ENCODE results near the gene HSD11B1L. TPM values are rescaled to one million over a fixed set of nuclear protein-coding genes. Genes with fewer than 3 reads are reported as not detected.

Gene HSD11B1L
- total RNA-seq, 1 experiment from 2014 or later: 10.9 TPM

DNA sequence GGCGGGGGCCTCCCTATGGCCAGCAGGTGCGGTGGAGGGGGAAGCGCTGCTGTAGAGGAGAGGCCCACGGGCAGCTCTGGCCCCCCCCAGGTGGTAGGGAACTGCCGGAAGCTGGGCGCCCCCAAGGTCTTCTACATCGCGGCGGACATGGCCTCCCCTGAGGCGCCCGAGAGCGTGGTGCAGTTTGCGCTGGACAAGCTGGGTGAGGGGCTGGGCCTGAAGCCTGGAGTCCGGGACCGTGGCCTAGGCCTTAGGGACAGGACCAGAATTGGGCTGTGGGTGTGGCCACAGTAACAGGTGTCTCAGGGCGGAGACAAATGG lies 5.5 kb downstream of the HSD11B1L start:
- H3K4me3 ChIP-seq (ENCODE audit: low read length): peak overlapping the region; percentile 71
- peaks cover 10% of the 10 kb centered on the region for H4K20me1 ChIP-seq (ENCODE audit: low read length)
- ATAC-seq: no peak
- no TSS peak for BruUV-seq (replicated peaks)
- no peak overlapping the region for H3K9ac ChIP-seq (ENCODE audit: low read length)
- peaks cover 12% of the 10 kb centered on the region for H3K79me2 ChIP-seq (ENCODE audit: low read length)
- H3K9me3 ChIP-seq (ENCODE audit: low read length): no peaks in the 10 kb centered on the region
- H3K36me3 ChIP-seq (ENCODE audit: low read depth, low read length): peaks cover 7% of the 10 kb centered on the region
- ChIA-PET CTCF (interaction anchor here (0.6 to 1.5 kb wide), 2 partner anchors 64 to 944 kb away, joined by 5 read pairs; partner anchors contain the start of gene SAFB2), POLR2A (ENCODE audit: unreplicated experiment) (interaction anchor here (0.5 to 0.9 kb wide), 3 partner anchors 32 to 218 kb away, joined by 5 to 7 read pairs (median 6); partner anchors contain the start of genes LONP1 and VMAC)
- TF ChIP-seq, protein P1, sequence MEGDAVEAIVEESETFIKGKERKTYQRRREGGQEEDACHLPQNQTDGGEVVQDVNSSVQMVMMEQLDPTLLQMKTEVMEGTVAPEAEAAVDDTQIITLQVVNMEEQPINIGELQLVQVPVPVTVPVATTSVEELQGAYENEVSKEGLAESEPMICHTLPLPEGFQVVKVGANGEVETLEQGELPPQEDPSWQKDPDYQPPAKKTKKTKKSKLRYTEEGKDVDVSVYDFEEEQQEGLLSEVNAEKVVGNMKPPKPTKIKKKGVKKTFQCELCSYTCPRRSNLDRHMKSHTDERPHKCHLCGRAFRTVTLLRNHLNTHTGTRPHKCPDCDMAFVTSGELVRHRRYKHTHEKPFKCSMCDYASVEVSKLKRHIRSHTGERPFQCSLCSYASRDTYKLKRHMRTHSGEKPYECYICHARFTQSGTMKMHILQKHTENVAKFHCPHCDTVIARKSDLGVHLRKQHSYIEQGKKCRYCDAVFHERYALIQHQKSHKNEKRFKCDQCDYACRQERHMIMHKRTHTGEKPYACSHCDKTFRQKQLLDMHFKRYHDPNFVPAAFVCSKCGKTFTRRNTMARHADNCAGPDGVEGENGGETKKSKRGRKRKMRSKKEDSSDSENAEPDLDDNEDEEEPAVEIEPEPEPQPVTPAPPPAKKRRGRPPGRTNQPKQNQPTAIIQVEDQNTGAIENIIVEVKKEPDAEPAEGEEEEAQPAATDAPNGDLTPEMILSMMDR (conservative IDR thresholded peaks at IDR 0.05; ENCODE audit: low read depth, low read length): no peak
- TF ChIP-seq EZH2phosphoT487 (IDR thresholded peaks at IDR 0.05; ENCODE audit: borderline replicate concordance, low read length): no peak
- TF ChIP-seq EZH2 (IDR thresholded peaks at IDR 0.05; ENCODE audit: low read length, unreplicated experiment): no peak
- peak overlapping the region; percentile 91 for H3K4me2 ChIP-seq (ENCODE audit: low read length)
- no peaks in the 10 kb centered on the region for H3F3A ChIP-seq (ENCODE audit: low read length, unreplicated experiment)
- no peaks in the 10 kb centered on the region for H3K9me2 ChIP-seq (replicated peaks; ENCODE audit: low read length)
- intact Hi-C loops (cut with micrococcal nuclease): loop anchor here (10.0 kb wide), 2 partner anchors 109 to 1849 kb away; partner anchors contain the start of genes DUS3L and PNPLA6
- no peak overlapping the region for H3K27ac ChIP-seq (ENCODE audit: low read length)
- no peaks in the 10 kb centered on the region for H3K27me3 ChIP-seq (ENCODE audit: low read length)
- no peak for DNase-seq
- peak overlapping the region; percentile 92 for H2AFZ ChIP-seq (ENCODE audit: low read length)
- H3K4me1 ChIP-seq (ENCODE audit: insufficient read depth, low read length): no peaks in the 10 kb centered on the region

DNA sequence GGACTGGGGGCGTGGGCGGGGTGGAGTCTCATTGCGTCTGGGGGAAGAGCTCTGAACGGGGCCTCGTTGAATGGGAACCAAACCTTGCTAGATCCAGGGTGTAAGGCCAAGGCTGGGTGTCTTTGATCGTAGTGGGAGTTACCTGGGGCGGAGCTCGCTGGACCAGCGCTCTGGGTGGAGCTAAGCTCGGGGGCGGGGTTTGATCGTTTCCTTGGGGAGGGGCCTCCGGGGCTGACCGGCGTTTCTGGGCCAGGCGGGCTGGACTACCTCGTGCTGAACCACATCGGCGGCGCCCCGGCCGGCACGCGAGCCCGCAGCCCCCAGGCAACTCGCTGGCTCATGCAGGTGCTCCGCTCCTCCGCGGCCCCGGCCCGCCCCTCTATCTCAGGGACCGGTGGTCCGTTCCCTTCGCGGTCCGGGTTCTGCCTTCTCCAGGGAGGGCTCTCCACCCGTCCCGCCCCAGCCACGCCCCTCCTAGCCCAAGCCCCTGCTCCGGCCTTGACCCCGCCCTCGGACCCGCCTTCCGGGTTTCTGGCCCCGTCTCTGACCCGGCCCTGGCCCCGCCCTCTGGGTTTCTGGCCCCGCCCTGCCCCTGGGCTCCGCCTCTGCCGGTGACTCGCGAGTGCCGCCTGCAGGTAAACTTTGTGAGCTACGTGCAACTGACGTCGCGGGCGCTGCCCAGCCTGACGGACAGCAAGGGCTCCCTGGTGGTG lies 6.0 kb downstream of the HSD11B1L start:
- Histone ChIP-seq H3K4me2 (ENCODE audit: low read length) (peak overlapping the region; percentile 91), H3K36me3 (ENCODE audit: low read depth, low read length) (peaks cover 11% of the 10 kb centered on the region), H3K27ac (ENCODE audit: low read length) (no peak overlapping the region), H3K79me2 (ENCODE audit: low read length) (peaks cover 18% of the 10 kb centered on the region), H3K4me1 (ENCODE audit: insufficient read depth, low read length) (peaks cover 2% of the 10 kb centered on the region), H3K9me2 (replicated peaks; ENCODE audit: low read length) (no peaks in the 10 kb centered on the region), H2AFZ (ENCODE audit: low read length) (peak overlapping the region; percentile 92), H3K27me3 (ENCODE audit: low read length) (no peaks in the 10 kb centered on the region), H3K4me3 (ENCODE audit: low read length) (peak overlapping the region; percentile 71), H4K20me1 (ENCODE audit: low read length) (peaks cover 14% of the 10 kb centered on the region), H3F3A (ENCODE audit: low read length, unreplicated experiment) (peaks cover under 1% of the 10 kb centered on the region), H3K9ac (ENCODE audit: low read length) (peak overlapping the region; percentile 60), H3K9me3 (ENCODE audit: low read length) (no peaks in the 10 kb centered on the region)
- intact Hi-C loops (cut with micrococcal nuclease): loop anchor here (10.0 kb wide), 2 partner anchors 108 to 1848 kb away; partner anchors contain the start of genes DUS3L and PNPLA6
- DNase-seq: peak; percentile 98
- POLR2A ChIA-PET (ENCODE audit: unreplicated experiment): interaction anchor here (0.5 to 1.1 kb wide), 6 partner anchors 12 to 218 kb away, joined by 3 to 14 read pairs (median 6); partner anchors contain the start of genes LONP1, SAFB, SAFB2 and VMAC
- BruUV-seq (replicated peaks): no TSS peak
- TF ChIP-seq, protein P1 (conservative IDR thresholded peaks at IDR 0.05; ENCODE audit: low read depth, low read length): peak; percentile 90
- TF ChIP-seq EZH2 (IDR thresholded peaks at IDR 0.05; ENCODE audit: low read length, unreplicated experiment) (no peak), EZH2phosphoT487 (IDR thresholded peaks at IDR 0.05; ENCODE audit: borderline replicate concordance, low read length) (no peak)
- ATAC-seq: peak; percentile 61
- CTCF ChIA-PET: interaction anchor here (0.5 to 1.5 kb wide), 7 partner anchors 16 to 944 kb away, joined by 3 to 8 read pairs (median 5); partner anchors contain the start of genes CATSPERD, LONP1 and SAFB2
